Activated T-cell treated with anti-CD3 and anti-CD28 coated beads, Interleukin-2, amount 50 U/mL, for 48 hours (primary cell): ENCODE data around the gene PRND.
"Not testable (repeated sequence)": the region's sequence is repeated elsewhere in the genome, so short reads cannot be mapped to it uniquely, and the experiment has no call there.

Source experiments
- DNase-seq, 2 experiments: peaks; one replicate each; pipeline ENCODE4 v3.0.0-alpha.2; 2020

PRND gene

DNA sequence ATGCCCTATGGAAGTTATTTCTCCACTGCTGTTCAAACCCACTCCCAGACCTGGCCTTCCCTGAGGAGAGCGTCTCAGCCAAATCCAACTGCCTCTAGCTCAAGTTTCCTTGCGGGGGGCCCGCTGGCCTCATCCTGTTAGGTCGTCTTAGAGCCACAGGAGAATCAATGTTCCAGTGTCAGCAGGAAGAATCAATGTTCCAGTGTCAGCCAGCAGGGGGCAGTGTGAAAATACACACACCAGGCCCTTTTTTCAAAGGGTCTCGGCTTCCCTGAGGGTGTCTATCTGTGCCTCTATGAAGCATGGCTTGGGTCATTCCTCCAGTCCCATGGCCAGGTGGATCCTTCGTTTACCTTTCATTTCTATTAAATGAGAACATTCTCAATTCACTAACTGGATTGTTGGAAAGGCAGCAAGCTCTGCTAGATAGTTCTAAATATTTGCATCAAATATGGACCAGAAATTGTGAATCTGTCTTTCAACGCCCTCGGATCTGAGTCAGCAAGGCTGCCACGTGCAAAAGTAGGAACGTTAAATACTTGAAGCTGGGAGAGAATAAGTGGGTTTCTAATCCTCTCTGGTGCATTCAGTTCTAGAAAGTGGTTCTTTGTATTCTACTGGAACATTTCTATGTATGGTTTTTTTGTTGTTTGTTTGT, 19.2 kb downstream of the PRND start:
- peak; percentile 81 for DNase-seq

DNA sequence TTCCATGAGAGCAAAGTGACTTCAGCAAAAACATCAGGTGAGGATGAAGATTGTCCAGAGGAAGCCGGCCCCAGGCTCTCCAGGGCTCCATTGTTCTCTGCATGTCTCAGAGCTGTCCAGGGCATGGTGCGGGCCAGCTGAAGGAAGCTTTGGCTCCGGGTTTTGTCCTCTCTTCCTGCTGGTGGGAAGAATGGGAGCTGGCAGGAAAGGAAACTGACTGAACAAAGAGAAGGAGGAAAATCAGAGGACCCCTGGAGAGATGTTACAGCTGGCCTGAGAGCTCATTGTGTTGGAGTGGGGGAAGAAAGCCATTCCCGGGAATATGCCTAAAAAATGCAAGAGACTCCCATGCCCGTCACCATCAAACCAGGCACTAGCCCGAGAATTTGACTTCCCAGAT, 27.1 kb downstream of the PRND start:
- no peak for DNase-seq

DNA sequence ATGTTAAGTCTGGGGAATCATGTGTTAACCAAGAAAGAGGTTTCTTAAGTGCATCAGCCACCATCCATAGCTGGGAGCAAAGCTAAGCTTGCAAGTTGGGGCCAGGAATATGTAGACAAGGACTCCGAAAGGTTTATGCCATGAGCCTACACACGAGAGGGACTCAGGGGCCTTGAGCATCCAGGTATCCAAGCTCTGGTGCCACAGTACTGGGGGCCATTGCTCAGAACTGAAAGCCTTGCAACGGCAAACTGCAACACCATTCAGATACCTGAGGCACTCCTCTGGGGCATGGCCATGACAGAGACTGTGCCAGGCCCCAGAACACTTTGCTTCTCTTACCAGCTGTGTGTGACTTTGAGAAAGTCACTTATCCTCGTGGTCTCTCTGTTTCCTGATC, 27.6 kb downstream of the PRND start:
- DNase-seq: no peak

DNA sequence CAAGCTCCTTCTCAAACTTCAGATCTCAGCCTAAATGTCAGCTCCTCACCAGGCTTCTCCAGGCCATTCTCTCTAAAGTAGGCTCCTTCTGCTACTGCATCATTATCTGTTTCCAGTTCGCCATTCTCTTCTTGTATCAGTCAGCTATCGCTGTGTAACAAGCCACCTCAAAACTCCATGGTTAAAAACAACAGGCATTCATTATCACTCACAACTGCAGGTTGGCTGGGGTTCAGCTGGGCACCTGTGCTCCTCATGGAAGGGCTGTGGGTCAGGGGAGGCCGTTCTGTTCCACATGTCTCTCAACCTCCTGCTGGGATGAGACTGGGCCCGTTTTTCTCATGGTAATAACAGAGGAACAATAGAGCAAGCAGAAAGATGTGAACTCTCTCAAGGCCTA, 28.7 kb downstream of the PRND start:
- DNase-seq: no peak

DNA sequence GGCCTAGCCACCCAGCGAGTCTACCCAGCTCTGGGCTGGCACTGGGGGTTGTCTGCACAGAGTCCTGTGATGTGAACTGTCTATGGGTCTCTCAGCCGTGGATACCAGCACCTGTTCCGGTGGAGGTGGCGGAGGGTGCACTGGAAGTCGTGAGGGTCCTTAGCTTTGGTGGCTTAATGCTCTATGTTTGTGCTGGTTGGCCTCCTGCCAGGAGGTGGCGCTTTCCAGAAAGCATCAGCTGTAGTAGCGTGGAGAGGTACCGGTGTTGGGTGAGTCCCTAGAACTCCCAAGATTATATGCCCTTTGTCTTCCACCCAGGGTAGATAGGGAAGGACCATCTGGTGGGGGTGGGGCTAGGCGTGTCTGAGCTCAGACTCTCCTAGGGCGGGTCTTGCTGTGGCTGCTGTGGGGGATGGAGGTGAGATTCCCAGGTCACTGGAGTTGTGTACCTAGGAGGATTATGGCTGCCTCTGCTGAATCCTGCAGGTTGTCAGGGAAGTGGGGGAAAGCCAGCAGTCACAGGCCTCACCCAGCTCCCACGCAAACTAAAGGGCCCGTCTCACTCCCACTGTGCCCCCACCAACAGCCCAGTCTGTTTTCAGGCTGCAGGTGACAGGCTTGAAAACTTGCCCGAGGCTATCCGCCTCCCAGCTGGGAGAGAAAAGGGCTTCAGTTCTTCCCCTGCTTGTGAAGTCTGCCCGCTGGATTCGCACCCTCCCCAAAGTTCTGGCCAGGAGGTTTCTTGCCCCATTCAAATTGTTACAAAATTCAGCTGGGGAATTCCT, 37.6 kb downstream of the PRND start:
- DNase-seq: peak; percentile 73 to 75

DNA sequence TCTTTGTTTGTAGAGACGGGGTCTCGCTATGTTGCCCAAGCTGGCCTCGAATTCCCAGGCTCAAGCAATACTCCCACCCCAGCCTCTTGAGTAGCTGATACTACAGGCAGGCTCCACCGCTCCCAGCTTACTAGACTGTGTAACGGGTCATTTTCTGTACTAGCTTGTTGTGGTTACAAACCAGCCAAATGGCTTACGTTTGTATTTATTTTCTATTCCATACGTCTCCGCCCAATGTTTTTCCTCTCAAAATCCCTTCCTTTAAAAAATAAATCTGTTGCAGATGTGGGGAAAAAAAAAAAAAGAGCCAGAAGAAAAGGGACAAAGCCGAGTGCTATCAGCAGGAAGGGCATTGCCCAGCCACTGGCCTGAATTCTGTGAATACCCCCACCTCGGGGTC, 41.6 kb downstream of the PRND start:
- no peak for DNase-seq

DNA sequence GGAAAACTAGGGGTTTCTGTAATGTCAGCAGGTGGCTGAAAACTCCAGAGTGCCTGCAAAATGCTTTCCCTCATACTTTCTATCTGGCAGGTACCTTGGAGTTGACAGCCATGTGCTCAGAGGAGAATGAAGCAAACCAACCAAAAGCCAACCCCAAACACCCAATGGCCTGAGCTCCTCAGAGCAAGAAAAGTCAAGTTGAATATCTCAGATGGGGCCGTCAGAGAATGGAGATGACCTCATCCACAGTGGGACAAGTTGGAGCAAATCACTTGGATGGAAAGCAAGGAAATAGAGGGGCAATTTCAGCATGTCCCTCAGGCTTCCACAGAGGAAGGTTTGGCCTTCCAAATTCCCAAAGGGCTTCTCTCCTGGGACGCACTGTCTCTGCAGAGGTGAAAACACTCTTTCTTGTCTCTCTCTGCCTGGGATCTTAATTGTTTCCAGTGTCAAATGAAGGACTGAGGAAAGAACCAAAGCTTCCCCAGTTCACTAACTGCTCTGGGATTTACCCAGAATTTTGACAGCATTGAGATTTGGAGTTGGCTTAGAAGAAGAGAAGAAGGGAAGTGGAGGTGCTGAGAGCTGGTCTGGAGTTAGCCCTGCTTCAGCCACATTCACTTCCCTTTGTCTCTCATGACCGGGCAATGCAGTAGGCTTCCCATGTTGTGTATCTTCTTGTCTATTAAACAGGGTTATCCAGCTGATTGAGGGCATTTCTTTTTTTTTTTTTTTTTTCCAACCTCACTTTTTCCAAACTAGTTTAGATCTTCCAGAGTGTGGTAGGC, 42.2 kb downstream of the PRND start:
- no peak for DNase-seq

DNA sequence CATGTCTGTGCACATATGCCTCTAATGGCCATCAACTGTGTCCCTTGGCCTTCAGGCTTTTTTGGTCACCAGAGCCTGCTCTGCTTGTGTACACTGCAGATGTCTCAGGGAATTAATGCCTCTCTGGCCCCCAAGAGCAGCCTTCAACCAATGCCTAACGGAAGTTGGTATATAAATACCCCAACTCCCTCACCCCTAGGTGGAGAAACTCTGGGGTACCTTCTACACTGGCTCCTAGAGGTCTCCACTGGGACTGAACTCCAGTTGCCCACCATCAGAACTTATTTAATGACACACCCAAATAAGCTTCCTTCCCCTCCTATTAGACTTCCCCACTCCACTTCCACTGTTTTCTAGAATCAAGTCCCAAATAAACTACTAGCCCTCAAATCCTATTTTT, 43.1 kb downstream of the PRND start:
- no peak for DNase-seq

DNA sequence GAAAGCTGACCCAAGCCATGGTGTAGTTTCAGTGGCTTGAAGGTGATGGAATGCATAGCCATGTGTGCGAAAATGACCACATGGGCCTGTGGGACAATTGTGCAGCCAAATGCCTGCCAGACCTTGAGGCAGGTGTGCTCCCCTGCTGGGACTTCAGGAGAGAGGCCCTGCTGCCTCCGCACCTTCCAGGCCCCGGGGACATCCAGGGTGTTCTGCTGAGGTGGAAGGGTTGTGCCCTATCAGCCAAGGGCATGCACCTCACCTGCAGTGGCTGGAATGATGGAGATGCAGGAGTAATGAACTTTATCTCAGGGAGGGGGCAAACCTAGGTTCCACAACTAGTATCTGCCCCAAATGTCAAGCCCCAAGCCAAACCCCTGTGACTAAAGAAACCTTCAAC, 44.0 kb downstream of the PRND start:
- no peak for DNase-seq

DNA sequence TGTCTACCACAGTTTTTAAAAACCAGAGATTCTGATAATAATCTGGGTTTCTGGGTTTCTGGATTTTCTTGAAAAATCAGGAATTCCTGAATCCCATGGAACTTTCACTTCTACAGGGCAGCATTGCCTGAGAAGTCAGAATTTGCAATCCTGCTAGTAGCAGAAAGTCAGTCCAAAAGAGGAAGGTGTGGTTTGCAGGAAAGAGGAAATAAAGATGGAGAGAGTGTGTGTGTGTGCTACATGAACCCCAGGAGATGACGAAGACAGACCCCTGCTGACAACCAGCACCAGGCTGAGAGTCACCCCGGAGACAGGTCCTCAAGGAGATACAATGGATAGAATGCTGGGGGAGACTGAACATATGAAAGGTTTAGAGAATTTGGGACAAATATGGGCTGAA, 44.9 kb downstream of the PRND start:
- no peak for DNase-seq

DNA sequence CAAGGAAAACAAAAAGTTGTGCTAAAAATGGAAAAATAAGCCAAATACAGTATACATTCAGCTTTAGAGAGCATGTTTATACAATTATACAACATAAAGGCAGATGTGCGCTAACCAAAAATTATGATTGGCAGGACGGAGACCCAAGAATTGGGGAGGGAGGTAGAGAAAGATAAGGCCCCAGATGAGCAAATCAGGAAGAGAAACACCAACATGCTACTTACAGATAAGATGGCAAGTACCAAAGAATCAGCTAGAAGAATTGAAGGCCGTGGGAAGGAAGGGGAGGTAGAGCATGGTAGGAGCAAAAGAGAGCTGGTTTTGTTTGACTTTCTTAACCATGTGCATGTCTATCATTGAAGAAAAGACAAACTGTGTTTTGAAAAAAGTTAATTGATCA, 45.4 kb downstream of the PRND start:
- DNase-seq: no peak

DNA sequence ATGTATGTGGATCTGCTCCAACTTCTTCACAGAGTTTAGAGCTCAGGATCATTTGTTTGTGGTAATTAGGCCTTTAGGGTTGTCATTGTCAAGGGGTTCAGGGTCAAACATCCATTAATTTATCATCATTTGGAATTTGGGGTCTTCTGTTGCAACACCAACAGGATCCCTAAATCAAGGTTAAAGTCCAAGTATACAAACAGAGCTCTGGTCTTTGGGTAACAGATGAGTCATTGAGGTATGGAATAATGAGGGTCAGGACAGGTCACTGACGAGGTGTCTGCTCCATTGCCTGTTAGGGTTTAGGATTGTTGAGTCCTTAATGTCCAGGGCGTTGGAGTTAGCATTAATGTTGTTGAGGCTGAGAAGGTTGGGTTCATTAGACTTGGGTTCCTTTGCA, 47.6 kb downstream of the PRND start:
- DNase-seq: no peak

DNA sequence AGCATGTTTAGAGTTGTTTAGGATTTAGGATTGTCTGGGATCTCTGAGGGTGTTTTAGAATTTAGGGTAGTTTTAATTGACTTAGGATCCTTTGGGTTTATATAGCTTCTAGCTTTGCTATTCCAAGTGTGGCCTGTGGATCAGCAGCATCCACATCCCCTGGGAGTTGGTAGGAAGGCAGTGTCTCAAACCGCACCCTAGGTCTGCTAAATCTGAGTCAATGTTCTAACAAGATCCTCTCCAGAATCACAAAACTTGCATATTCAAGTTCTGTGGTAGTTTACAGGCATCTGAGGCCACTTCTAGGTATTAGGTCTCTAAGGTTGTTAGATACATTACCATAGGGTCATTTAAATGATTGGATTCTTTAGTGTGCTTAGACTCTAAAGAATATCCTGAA, 48.3 kb downstream of the PRND start:
- DNase-seq: no peak

DNA sequence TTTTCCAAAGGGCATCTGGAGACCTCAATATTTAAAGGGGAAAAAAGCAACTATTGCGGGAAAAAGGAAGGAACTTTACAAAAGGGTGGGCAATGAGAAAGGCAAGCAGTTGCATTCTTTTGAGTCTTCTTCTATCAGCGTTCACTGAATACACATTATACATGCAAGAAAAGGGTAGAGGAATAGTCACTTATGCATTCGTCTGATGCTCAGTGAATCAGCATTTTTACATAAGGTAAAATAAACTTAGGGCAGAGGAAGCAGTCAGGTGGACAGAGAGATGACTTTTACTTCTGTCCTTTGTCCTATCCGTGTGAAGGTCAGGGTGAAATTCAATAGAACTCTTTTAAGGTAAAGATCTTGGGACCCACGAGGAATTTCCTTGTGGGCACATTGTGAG, 49.3 kb downstream of the PRND start:
- DNase-seq: no peak

DNA sequence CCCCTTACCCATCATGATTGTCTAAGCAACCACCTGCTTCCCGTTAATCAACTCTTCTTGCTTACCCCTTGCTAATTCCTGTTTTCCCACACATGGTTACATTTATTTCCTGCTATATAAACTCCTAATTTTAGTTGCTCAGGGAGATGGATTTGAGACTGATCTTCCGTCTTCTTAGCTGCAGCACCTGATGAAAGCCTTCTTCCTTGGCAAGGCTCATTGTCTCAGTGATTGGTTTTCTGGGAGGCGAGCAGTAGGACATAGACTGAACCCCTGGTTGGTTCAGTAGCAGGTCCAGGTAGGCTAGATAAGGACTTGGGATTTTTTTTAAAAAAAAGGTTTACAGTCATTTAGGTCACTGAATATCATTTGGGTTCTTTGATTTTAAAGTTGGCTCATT, 50.4 kb downstream of the PRND start:
- DNase-seq: no peak

DNA sequence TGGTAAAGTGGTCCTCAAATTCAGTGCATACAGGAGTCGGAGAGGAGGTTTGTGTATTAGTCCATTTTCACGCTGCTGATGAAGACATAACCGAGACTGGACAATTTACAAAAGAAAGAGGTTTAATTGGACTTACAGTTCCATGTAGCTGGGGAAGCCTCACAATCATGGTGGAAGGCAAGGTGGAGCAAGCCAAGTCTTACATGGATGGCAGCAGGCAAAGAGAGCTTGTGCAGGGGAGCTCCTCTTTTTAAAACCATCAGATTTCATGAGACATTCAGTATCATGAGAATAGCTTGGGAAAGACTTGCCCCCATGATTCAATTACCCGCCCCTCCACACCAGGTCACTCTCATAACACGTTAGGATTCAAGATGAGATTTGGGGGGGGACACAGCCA, 51.3 kb downstream of the PRND start:
- not testable (repeated sequence) for DNase-seq

DNA sequence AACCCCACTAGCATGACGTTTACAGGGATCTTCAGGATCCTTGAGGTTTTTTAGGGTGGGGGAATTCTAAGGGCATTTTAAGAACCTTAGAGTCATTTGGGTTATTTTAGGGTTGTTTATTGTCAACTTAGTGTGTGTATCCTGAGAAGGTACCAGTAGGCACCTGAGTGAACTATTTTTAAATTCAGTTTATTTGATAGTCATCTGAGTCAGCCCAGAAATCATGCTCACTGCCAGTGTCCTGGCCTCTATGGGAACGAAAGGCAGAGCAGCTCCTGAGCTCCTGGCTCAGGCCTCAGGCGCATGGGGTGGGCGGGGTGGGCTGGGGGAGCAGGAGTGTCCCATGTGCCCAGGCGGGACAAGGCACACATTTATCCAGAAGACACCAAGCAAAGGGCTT, 52.0 kb downstream of the PRND start:
- no peak for DNase-seq

DNA sequence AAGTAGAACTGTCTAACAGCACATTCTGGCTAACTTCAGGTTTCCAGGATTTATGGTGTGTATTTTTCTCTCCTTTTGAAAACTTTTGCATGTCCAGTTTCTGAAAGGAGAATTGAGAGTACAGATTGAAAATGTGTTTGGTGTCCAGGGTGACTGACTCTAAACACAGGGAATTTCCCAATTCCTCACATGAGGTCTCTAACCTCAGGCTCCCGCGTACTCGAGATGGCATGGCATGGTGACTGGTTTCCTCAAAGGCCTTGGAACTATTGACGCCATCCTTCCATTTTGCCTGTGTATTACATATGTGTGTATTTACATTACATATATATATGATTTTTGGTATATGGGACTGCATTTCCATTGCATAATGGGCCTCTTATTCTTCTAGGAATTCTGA, 52.5 kb downstream of the PRND start:
- DNase-seq: no peak

DNA sequence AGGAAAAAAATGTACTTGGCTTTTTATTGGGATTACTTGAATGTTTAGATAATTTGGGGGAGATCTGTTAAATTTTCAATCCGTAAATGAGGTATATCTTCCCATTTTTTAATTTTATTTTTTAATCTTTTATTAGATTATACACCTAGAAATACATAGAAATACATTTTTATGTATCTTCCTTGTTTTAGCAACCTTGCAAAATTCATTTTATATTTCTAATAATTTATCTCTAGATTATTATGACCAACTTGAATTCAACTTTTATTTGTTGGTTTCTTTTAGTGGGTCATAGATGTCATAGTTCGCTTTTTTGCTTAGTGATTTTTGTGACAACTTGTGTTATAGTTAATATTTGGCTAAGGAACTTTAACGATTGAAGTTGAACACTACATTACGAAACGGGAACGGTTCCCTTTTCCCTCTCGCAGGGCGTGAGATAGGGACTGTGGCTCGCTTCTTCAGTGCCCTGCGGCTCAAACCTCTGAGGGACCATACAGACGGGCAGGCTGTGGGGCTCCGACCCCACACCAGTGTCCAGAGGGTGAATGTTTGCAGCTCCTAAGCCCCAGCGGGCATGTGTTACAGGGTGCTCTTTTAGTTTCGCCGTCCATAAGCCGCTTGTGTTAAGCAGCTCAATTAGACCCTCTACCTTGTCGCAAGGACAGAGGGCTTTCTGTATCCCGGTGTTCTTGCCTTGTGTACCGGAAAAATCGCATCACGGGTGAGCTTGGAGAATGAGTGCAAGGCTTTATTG, 53.8 kb downstream of the PRND start:
- DNase-seq: no peak

DNA sequence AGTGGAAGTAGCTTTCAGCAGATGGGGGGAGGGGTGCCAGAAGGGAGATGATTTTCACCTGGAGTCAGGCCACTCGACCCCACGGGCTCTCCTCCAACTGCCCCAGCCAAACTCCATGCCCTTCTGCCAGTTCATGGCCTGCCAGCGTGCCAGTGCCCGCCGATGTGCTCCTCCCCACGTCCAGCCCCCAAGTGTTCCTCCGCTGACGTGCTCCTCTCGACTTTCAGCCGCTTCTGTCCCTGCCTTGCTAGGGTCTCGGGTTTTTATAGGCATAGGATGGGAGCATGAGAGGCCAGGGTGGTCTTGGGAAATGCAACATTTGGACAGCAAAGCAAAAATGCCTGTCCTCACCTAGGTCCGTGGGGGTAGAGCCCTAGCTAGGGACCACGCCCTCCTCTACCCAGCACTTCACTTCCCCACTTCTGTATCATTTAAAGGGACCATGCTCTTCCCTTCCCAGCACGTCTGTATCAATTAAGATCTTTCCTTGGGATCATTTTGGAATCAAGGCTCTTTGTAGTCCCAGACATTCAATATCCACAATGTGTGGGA, 54.4 kb downstream of the PRND start:
- DNase-seq: no peak
